Occipital lobe (tissue), 2 donors: ENCODE data around the gene RAX2. TPM values are rescaled to one million over a fixed set of nuclear protein-coding genes. Genes with fewer than 3 reads are reported as not detected.
"Not testable (repeated sequence)": the region's sequence is repeated elsewhere in the genome, so short reads cannot be mapped to it uniquely, and the experiment has no call there.

Experiments used
- DNase-seq: peaks from one replicate; lab custom pipeline; 2025; lab: John Stamatoyannopoulos, UW
- total RNA-seq: library from RNA; depleted of rRNA; stranded (reverse); fragments of >200 nt; gene quantifications from one replicate; pipeline ENCODE4 v1.2.3, GENCODE V29; 2014

The RAX2 gene
- total RNA-seq, result not detected

DNA sequence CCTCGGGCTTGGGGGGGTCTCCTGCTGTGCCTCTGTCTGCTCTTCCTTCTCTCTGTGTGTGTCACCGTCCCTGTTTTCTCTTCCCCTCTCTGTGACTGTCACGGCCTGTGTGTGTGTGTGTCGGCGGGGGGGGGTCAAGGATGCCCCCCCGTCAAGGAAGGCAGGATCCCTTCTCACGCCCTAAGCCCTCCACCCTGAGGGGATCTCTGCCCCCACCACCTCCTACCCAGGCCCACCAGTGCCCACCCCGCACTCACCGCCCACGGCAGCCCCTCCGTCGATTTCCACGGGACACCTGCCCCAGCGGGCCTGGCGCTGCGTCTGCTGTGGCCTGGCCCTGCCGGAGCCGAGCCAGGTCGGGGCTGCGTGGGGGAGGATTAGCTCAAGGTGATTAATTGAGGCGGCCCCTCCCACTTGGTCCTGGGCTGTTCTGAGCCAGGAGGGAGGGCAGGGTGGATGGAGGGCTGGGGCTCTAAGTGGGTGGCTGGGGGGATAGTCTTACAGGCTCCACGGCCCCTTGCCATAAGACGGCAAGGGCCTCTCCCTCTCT, at the start of gene RAX2:
Gene RAX2 (minus strand): TSS at position 323 of the 550 bp plus-strand sequence. CDS start 486 bp downstream, outside the sequence.
- DNase-seq, result no peak

DNA sequence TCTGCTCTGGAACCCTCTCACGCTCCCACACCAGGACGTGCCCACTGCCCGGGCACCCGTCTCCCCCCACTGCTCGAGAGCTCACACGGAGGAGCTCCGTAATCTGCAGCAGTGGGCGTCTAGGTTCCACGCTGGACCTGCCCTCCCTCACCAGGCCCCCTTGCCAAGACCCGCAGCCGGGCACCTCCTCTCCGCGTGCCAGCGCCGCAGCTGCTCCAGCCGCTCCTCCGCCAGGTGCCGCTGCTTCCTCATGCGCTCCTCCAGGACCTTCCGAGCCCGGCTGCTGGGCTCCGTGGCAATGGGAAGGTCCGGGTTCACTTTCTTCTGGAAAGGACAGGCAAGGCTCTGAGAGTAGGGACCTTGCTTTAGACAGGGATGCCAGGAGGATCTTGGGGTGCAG, 49.1 kb upstream of the RAX2 start:
- no peak for DNase-seq

DNA sequence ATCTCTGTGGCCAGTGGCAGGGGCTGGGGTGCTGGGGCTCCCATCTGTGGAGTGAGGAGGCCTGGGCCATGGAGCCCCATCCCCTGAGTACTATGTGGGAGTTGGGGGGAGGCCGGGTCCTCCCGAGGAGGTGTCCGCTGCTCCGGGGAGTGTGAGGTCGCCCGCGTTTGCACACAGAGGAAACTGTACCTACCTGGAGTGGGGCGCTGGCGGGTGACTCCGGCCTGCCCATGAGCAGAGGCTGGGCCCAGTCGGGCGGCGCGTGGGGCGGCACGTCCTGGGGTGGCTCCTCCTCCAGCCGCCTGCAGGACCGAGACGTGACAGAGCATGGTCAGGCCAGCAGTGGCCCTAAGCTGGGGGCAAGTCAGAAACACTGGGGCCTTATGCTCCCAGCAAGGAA, 48.0 kb upstream of the RAX2 start:
- DNase-seq, result no peak

DNA sequence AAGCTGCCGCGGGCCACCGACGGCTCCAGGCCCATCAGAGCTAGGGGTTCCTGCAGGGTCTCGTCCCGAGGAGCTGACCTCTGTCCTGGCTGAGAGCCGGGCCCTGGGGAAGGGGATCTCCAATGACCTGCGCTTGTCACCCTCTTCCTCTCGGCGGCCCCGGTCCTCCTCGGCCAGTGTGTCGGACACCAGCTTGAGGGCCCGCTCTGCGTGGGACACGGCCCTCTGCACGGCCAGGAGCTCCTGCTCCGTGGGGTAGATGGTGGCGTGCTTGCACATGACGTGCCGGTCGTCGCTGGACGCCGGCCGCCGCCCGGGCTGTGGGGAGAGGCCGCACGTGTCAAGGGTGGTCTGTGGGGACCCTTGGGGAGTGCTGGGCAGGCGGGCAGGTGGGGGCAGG, 46.9 kb upstream of the RAX2 start:
- DNase-seq, result no peak

DNA sequence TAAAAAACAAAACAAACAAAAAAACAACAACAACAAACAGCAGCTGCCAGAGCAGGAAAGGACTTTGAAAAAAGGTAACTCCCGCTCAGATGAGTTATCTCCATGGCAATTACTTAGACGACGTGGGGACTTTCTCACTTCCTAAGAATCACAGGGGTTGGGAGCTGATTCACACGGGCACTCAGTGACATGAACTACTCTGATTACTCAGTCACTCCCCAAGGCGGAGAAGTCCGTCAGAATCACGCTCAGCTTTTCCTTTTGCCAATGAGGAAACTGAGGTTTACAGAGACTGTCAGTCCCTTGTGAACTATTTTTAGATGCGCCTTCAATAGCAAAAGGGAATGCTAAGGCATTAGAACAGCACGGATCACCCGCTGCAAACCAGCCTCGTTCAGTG, 46.4 kb upstream of the RAX2 start:
- DNase-seq, result no peak

DNA sequence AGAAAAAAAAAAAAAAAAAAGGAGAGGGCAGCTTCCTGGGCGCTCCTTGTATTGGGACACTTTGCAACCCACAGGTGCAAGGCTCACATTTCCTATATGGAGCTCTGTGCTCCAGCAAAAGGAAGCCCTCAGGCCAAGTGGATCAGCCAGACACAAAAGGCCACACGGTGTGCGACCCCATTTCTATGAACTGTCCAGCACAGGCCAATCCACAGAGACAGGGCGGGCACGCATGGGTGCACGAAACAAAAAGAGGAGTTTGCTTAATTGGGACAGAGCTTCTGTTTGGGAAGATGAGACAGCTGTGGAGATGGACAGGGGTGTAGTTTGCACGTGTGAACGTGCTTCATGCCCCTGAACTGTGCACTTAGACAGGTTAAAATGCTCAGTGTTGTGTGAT, 45.7 kb upstream of the RAX2 start:
- no peak for DNase-seq

DNA sequence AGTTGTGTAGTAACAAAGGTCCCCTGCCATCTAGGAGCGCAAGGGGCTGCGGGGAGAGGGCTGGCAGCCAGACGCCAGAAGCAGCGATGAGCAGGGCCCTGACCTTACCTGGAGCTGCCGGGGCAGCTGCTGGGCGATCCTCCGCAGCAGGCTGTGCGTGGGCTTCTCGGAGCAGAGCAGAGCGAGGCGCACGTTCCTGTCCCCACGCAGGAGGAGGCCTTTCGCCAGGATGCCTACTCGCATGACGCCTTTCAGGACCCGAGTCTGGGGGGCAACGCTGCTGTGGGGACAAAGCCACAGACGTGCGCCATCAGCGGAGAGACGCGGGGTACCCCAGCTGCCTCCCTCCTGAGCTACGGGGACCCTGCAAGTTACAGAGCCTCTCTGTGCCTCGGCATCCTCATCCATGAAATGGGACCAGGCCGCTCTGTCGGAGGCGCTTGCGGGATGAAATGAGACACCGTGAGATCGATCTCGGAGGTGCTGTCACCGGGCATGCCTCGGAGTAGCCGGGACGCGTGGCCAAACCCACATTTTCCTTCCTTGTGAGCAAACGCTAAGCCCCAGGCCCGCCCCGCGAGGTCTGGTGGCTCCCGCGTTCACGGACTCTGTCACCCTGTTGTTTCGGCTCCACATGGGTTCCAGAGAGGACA, 44.7 kb upstream of the RAX2 start:
- DNase-seq, result no peak

DNA sequence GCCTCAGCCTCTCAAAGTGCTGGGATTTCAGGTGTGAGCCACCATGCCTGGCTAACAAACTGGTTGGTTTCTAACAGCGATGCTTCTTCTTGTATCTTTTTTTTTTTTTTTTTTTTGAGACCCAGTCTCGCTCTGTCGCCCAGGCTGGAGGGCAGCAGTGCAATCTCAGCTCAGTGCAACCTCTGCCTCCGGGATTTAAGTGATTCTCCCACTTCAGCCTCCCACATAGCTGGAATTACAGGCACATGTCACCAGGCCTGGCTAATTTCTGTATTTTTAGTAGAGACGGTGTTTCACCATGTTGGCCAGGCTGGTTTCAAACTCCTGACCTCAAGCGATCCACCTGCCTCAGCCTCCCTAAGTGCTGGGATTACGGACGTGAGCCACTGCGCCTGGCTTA, 44.1 kb upstream of the RAX2 start:
- DNase-seq, result not testable (repeated sequence)

DNA sequence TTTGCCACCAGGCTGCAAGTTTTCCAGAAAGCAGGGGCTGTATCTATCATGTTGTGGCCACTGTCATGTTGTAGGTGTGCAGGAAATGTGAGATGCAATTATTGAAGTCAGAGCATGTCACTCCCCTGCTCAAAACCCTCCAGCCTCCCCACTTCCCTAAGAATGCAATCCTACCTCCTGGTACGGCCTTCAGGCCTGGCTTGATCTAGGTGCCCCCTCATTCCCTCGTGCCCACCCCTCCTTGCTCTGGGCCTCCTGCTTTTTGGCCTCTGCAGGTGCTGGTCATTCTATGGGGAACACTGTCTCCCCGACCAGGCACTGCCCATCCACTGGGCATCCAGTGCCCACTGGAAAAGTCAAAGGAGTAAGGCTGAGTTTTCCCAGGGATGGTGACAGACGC, 42.6 kb upstream of the RAX2 start:
- DNase-seq, result no peak

DNA sequence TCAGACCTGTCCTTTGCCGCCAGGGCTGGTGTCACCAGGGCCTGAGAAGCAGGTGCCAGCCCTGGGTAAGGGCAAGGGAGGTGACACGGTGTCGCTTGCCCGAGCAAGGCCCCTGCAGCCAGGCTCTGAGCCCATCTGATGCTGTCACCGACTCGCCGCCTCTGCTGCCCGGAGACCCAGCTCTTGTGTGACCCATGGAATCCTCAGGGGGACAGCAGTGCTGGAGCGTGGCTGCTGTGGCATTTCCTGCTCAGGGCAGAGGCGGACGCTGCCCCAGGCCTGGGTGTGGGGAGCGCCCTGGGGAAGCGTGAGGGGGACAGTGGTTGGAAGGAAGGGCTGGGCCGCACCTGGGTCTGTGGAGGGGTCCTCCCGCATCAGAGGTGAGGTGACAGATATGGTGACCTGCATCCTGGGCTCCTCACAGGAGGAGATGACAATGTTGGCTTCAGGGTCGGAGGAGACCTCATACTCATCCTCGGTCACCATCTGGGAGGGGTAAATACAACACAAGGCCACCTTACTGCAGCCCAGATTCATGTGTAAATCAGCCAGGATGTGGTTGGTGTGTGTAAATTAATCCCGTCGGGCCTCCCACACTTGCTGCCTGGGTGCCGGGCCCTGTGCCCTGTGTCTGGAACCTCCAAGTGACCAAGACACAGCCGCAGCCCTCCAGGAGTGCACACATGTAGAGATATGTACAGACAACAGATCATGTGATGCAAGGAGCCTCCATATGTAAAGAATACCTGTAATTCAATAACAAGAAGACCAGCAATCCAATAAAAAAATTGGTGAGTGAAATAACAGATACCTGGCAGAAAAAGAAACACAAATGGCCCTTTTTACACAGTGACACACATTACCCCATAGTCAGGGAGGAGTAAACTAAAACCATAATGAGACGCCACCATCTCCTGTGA, 41.7 kb upstream of the RAX2 start:
- DNase-seq, result no peak

DNA sequence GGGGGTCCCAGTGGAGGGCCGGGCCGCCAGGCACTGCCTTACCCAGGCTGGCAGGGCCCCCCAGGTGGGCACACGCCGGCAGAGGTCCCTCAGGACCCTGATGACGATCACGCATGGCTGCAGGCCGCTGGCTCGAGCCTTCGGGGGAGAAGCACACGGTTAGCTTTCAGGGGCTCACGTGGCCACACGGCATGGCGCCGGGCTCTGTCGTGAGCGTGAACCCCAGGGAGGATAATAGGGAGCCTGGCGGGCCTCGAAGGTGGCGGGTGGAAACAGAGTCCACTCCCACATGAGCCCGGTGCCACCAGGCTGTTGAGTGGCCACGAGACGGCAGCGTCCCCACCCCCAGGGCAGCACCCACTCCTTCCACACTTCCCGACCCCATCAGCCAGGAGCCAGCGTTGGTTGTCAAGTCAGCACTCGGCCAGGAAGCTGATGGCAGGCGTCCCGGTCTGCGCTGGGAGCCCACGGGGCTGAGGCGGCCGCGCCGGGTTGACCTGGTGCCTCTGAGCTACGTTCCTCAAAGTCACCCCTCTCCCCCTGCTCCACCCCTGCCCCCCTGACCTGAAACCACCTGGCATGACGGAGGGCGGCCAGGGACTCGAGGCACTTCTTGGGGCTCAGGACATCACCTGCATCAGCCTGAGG, 38.8 kb upstream of the RAX2 start:
- no peak for DNase-seq

DNA sequence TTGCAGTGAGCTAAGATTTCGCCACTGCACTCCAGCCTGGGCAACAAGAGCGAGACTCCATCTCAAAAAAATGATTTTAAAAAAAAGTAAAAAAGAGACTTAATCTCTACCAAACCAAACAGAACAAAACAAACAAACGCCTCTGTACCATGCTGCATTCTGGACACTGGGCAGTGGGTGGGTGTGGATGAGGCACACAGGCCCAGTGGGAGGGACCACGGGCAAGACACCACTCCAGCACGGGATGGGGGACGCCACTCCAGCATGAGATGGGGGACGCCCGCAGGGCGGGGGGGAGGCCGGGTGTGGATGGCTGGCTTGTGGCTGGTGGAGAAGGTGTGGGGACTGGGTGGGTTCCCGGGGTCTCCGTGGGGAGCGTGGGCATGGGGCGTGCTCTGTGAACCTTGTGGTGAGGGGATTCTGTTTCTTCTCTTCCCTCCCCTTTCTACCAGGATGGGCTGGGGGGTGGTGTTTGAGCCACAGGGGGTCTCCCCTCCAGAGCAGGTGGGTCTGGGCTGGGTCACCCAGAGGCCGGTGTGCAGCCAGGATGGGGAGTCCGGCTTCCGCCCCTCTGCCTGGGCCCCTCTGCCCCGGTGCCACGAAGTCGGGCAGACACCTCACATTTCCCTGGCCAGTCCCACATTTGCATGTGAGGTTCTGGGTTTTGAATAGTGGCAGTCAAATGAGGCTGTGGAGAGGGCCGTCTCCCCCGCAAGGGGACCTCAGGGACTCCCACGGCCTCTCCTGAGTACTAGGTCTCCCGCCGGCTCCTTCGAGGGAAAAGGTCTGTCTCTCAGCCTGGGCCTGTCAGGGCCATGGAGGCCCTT, 38.1 kb upstream of the RAX2 start:
- no peak for DNase-seq

DNA sequence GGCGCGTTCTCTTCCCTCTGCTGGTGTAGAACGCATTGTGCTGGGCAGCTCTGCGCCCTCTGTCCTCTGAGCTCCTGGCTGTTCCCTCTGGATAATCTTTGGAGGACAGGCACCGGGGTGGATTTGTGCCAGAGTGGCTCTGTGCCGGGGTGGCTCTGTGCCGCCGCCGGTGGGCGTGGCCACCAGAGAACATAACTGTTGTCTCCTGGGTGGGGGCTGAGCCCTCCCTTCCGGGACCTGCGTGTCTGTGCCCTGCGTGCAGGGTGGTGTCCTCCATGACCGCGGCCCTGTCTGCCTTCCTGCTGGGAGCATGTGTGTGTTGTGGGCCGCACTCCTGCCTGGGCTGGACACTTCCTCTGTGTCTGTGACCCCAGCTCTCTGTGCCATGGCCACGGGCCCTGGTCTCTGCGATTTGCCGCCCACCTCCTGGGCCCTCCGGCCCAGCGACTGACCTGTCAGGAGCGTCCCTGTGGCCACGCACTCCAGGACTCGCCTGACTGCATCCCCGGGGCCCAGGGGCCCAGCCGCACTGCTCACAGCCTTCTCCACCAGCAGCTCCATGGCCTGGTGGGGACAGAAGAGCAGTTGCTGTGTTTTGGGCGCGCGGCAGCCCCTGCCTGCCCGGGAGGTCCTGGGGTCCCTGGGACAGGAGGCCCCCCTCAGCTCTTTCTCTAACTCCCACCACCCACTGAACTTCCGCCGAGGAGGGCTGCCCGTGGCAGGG, 36.6 kb upstream of the RAX2 start:
- DNase-seq, result no peak

DNA sequence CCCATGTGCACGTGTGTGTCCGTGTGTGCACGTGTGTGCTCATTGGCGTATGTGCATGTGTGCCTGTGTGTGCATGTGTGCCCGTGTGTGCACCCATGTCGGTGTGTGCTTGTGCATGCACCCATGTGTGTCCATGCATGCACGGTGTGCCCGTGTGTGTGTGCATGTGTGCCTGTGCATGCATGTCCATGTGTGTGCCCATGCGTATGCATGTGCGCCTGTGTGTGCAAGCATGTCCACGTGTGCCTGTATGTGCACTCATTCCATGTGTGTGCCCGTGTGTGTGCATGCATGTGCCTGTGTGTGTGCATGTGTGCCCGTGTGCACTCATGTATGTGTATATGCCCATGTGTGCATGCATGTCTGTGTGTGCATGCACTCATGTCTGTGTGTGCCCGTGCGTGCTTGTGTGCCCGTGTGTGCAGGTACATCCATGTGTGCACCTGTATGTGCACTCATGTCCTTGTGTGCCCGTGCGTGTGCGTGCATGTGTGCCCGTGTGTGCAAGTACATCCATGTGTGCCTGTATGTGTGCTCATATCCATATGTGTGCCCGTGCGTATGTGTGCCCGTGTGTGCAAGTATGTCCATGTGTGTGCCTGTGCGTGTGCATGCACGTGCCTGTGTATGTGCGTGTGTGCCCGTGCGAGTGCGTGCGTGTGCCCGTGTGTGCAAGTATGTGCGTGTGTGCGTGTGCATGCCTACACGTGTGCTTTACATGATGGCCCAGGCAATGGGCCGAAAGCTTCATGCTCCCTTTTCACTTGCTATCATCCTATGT, 35.7 kb upstream of the RAX2 start:
- no peak for DNase-seq

DNA sequence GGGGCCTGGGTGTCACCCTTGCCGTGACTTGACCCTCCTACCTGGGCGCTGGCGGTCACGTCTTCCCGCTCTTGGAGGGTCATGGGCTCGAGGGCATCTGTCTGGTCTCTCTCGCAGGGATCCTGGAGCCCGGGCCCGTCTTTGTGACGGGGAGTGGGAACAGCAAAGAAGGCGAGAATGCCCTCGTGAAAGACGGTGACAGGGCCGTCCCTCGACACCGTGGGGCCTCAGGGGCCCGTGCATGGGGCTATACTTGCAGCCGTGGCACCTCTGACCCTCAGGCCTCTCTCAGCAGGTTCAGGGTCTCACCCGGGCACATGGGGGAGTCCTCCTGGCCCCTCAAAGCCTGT, 35.1 kb upstream of the RAX2 start:
- DNase-seq, result no peak

DNA sequence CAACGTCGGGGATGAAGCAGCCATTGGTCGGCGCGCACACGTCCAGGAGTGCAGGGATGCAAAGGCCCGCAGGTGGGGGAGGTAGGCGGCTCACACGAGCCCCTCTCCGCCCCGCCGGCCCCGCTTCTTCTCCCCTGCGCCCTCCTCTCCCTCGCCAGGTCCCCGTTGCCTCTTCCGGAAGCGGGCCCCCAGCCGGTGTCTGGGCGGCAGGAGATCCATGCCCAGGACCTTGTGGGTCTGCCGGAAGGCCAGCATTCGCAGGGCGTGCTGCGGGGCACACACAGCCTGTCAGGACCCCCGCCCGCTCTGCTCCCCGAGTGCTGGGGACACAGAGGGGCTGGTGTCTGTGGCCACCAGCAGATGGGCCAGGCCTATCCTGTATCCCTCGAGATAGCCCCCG, 33.8 kb upstream of the RAX2 start:
- no peak for DNase-seq

DNA sequence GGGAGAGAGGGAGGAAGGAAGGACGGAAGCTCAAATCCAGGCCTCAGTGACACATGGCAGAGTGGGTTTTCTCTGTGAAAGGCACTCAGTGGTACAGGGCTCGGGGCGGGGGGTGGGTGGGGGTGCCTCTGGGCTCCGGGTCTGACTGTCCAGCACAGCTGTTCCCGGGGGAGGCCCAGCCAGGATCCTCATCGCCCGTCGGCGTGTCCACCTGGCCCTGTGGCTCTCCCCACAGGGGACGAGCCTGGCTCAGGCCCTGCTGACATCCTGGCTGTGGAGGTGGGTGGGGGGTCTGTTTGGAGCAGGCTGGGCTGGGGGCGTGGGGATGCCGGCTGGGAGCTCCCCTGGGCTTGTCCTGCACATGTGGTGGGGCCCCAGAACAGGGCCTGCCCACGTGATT, 32.4 kb upstream of the RAX2 start:
- DNase-seq, result no peak

DNA sequence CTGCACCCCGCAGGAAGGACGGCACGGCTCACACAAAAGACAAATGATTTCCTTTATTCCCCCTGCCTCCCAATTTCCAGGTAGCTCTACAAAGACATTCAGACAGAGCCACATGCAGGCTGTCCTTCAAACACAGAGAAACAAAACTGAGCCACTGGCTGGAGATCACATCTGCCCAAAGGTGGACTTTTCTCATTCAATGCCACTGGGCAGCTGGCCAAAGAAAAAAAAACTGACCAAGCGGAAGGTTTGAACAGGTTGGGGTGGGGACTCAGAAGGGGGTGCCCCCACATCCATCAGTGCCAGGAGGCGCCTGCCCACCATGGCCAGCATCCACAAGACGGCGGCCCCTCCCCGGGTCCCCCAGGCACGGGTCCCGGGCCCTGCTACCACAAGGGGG, 32.0 kb upstream of the RAX2 start:
- DNase-seq, result no peak

DNA sequence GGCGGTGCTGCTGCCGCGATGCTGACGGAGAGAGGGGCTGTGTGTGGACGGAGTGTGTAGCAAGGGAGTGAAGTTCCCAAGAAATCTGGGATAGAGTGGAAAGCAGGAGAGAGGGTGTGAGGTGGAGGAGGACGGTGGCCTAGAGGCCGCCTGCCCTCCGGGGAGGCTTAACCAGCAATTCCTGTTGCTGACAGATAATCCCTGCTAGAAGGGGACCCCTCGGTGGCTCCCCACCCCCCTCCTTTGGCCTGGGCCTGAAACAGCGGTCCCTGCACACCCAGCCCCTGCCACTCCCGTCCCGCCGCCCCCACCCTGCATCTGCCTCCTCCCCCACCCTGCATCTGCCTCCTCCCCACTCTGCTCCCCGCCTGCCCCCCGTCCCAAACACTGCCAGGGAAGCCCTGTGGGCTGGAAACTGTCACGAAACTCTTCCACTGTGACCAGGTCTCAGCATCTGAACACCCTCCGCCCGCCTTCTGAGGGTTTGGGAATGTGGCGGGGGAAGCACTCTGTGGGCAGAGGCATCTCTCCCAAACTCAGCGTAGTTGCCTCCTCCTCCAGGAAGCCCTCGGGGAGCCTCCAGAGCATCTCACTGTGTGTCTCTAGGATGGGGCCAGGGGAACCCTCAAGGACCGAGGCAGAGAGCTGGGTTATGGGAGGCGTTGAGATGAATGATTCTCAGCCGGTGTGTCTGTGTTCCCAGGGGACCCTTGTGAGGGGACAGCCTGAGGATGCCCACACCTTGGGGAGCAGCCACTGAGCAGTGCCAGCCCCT, 31.3 kb upstream of the RAX2 start:
- DNase-seq, result no peak
